Activated naive CD8-positive, alpha-beta T cell treated with anti-CD3 and anti-CD28 coated beads, Interleukin-2, amount 50 U/mL, for 16 hours (primary cell): ENCODE data around the gene P2RY8.
"Not testable (repeated sequence)": the region's sequence is repeated elsewhere in the genome, so short reads cannot be mapped to it uniquely, and the experiment has no call there.

Experiments used
- DNase-seq: peaks from one replicate; pipeline ENCODE4 v3.0.0-alpha.2; 2020; ENCODE audit warnings: low read depth, low spot score

Gene P2RY8

DNA sequence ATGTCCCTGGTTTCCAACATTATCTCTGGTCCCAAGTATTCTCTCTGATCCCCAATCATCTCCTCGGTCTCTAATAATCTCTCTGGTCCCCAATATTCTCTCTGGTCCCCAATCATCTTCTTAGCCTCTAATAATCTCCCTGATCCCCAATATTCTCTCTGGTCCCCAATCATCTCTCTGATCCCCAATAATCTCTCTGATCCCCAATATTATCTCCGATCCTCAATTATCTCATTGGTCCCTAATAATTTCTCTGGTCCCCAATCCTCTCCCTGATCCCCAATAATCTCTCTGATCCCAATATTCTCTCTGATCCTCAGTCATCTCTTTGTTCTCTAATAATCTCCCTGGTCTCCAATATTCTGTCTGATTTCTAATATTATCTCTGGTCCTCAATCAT, 16.6 kb downstream of the P2RY8 start:
- no peak for DNase-seq

DNA sequence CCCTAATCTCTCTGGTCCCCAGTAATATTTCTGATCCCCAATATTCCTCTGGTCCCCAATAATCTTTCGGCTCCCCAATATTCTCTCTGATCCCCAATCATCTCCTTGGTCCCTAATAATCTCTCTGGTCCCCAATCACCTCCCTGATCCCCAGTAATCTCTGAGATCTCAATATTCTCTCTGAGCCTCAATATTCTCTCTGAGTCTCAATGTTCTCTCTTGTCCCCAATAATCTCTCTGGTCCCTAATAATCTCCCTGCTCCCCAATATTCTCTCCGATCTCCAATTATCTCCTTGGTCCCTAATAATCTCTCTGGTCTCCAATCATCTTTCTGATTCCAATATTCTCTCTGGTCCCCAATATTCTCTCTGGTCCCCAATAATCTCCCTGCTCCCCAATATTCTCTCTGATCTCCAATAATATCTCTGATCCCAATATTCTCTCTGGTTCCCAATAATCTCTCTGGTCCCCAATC, 17.9 kb downstream of the P2RY8 start:
- no peak for DNase-seq

GRCh38 chrX:1518512-1518911, 18.5 kb downstream of the P2RY8 start:
- no peak for DNase-seq

GRCh38 chrX:1516596-1517104, 20.3 kb downstream of the P2RY8 start:
- no peak for DNase-seq

GRCh38 chrX:1511829-1512228, 25.2 kb downstream of the P2RY8 start:
- DNase-seq = no peak

DNA sequence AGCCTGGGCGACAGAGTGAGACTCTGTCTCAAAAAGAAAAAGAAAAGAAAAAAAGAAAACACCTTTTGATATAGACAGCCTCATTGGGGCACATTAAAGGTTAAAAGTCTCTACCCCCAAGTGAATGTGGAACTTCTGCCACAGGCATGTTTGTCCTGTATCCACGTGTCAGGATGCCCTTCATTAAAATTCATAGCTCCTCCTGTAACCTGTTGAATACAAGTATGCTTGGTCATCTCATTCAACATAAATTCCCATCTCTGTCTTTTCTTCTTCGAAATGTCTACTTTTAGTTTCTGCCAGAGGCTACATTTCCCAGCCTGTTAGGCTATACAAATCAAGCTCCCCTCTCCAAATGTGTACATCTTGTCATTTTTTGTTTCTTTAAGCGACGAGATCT, 25.8 kb downstream of the P2RY8 start:
- DNase-seq = no peak

DNA sequence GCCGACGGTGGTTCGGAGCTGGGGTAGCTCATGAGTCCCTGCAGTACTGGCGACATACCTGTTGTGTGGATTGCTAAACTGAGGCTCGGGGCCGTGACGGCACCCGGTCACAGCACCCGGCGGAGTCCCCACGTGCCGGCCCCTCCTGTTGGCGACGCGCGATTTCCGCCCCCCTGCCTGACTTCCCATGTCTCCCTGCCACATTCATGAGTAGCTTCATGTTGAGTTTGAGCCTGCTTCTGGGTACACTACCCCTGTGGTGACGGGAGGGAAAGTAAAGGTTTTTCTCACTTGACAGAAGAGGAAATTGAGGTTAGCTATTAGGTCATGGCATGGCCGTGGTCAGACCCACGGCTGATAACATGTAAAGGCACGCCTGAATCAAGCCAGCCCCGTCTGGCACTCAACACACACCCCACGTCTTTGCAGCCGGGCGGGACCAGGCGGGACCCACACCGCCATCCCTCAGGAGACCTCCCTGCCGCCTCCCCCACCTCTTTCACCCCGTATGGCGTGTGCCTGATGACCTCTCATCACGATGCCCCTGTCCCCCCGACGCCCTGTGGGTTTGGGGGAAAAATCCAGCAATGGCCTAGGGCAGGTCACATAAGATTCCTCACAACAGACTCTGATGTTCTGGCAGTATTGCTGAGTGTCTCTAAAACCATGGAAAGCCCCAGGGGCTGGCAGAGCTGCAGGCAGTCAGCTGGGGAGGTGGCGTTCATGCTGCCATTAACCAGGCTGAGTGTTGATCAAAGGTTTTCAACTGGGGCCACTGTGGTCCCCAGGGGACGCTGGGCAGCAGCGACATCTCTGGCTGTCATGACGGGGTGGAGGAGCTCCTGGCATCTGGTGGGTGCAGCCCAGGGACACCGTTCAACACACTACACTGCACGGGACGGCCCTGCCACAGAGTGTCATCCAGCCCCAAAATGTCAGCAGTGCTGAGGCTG, 29.2 kb downstream of the P2RY8 start:
- no peak for DNase-seq

- no peak for DNase-seq
These were observed 30.1 kb downstream of the P2RY8 start for GRCh38 chrX:1506916-1507315.

DNA sequence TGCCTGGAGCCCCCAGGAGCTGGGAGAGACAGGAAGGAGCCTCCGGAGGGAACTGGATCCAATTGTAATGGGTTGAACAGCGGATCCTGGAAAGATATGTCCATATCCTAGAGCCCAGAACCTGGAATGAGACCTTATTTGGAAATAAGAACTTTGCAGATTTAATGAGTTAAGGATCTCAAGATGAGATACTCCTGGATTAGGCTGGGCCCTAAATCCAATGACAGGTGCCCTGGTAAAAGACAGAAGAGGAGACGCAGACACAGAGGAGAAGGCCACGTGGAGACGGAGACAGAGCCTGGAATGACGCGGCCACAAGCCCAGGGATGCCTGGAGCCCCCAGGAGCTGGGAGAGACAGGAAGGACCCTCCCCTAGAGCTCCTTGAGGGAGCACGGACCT, 34.1 kb downstream of the P2RY8 start:
- no peak for DNase-seq

- no peak for DNase-seq
These were observed 34.7 kb downstream of the P2RY8 start for GRCh38 chrX:1502241-1502640.

DNA sequence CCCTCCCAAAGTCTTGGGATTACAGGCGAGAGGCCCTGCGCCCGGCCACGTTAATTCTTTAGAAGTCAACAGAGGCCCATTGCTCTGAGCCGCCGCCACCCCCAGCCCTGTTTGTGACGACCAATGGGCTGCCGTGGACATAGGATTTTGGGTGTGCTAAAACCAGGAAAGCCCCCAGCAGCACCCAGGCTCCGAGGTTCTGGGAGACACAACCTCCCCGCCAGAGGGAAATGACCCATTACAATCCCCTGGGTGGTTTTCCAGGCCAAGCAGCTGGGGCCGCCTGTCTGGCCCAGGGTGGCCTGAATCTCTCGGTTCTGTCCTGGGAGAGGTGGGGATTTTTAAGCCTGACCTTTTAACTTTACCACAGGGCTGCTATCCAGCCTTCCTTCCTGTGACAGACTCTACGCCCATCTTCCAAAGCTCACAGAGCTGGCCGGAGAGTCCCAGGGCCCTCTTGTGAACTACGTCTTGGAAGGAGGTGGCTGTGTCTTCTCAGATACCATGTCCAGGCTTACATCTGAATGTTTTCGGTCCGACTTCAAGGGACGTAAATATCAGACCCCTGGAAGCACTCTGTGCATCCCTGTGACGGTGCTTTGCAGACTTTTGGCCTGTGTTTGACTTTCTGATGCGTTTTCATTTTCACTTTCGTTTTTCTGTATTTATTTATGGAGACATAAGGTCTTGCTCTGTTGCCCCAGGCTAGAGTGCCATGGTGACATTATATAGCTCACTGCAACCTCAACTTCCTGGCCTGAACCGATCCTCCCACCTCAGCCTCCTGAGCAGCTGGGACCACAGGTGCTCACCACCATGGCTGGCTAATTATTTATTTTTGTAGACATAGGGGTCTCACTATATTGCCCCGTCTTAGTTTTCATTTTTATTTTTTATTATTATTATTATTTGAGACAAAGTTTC, 36.0 kb downstream of the P2RY8 start:
- no peak for DNase-seq

GRCh38 chrX:1496076-1496475, 40.9 kb downstream of the P2RY8 start:
- DNase-seq = no peak

DNA sequence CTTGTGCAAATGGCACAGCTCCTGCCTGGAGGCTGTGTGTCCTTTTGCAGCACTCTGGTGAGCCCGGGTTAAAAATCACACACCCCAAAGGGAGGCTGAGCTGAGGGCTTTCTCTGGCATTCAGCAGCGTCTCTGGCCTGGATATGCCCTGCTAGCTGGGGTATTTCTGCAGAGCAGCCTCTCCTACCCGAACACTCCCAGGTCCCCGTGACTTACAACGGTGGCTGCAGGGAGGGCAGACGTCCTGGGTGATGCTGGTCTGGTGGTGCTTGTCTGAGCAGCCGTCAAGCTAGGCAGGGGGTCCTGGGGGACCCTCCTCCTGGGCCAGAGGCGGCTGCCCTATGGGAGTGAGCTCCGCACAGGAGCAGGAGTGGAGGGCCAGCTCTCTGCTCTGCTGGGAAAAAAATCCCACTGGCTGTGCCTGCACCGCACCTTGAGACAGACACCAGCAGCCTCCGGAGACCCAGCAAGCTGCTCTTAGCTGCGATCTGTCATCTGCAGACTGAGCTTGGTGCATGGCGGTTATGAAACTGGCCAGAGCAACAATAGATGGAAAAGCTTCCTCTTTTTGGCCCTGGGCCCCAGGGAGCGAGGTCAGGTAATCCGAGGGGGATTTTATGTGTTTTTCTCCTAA, 43.0 kb downstream of the P2RY8 start:
- DNase-seq = no peak

DNA sequence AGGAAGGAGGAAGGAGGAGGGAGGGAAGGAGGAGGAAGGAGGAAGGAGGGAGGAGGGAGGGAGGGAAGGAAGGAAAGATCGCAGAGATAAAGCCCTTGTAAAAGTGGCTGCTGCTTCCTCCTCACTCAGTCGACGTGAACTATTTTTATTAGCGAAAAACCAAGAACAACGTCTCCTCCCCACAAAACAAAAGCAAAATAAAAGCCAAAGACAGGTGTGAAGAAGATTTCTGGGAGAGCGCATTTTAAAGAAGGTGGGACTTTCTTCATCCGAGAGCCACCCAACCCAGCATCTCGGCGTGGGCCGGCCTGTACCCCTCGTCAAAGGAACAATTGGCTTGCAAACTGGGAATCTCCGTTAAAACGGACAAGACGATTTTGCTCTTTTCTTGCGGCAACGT, 43.6 kb downstream of the P2RY8 start:
- no peak for DNase-seq

DNA sequence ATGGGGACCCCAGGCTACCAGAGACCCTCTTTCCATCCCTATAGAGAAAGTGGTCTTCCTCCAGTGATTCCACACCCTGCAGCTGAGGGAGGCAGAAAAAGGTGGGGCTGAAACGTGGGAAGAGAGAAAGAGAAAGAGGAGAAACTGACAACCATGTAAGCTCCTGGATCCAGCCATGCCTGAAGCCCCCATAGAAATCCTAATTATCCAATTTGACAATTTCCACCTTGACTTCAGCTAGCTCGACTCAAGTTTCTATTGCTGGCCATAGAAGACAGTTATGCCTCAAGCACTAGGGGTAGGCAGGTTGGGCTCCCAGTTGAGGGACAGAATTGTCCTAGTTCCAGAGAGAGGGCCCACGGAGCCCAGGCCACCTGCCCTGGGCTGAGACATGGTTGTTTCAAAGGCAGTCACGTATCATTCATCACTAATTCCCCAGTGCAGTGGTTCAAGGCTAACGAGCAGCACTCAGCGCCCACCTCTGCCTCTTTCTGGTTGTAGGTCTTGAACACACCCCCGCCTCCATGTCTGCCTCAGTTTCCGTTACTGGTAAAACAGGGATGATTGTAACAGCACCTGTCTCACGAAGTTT, 44.5 kb downstream of the P2RY8 start:
- no peak for DNase-seq

DNA sequence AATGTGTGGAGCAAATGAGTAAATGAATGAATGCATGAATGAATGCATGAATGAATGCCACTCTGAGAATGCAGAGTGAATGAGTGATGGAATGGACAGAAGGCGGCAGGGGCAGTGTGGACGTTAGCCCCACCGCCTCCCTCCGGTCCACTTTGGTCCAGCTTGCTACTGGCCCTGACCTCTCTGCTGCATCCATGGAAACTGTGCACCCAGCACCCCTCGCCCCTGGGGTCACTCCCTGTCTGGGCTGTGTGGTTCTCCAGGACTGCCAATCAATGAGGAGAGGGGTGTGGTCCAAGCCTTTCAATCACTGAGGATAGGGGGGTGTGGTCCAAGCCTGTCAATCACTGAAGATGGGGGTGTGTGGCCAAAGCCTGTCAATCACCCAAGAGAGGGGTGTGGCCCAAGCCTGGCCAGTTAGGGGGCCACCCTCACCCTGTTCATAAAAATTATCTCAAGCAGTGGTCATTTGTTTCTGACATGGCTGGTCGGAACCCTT, 45.1 kb downstream of the P2RY8 start:
- peak; percentile 15 for DNase-seq

DNA sequence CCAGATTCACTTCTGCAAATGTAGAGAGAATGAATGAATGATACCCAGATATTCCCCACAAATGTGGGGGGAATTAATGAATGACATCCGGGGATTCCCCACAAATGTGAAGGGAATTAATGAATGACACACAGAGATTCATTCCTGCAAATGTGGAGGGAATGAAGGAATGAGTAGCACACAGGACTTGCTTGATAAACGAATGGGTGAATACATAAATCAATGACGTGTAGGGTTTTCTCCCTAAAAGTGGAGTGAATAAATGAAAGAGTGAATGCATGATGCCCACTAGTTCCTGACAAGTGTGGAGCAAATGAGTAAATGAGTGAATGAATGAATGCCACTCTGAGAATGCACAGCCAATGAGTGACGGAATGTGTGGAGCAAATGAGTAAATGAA, 45.7 kb downstream of the P2RY8 start:
- not testable (repeated sequence) for DNase-seq

DNA sequence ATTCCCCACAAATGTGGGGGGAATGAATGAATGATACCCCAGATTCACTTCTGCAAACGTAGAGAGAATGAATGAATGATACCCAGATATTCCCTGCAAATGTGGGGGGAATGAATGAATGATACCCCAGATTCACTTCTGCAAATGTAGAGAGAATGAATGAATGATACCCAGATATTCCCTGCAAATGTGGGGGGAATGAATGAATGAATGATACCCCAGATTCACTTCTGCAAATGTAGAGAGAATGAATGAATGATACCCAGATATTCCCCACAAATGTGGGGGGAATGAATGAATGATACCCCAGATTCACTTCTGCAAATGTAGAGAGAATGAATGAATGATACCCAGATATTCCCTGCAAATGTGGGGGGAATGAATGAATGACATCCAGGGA, 46.3 kb downstream of the P2RY8 start:
- not testable (repeated sequence) for DNase-seq

DNA sequence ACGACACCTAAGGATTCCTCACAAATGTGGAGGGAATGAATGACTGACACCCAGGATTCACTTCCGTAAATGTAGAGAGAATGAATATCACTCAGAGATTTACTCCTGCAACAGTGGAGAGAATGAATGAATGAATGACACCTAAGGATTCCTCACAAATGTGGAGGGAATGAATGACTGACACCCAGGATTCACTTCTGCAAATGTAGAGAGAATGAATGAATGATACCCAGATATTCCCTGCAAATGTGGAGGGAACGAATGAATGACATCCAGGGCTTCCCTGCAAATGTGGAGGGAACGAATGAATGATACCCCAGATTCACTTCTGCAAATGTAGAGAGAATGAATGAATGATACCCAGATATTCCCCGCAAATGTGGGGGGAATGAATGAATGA, 47.6 kb downstream of the P2RY8 start:
- DNase-seq = not testable (repeated sequence)

GRCh38 chrX:1488745-1489144, 48.2 kb downstream of the P2RY8 start:
- DNase-seq = no peak

DNA sequence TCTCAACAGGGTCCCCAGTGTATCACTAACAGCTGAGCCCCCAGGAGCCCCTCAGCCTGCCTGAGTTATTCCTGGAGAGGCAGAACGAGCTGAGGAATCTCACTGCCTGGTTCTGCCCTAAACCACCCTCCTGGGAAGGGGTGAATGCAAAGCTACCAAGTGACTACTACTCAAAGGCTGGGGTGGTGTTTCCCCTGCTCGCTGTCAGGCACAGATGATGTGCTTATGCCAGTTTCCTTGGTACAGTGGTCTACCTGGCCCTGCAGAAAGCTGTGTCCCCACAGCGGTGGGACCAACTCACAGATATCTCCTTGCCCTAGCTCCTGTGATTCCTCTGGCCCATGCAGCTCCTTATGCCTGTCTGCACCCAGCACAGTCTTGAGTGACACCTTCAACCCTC, 48.8 kb downstream of the P2RY8 start:
- DNase-seq = no peak
